Colonic mucosa (tissue), 4 donors: Measurements from ENCODE around the gene GSTCD. TPM values are rescaled to one million over a fixed set of nuclear protein-coding genes. Genes with fewer than 3 reads are reported as not detected.
"Not testable (repeated sequence)": the region's sequence is repeated elsewhere in the genome, so short reads cannot be mapped to it uniquely, and the experiment has no call there.

Source experiments
- DNase-seq: peaks from one replicate; pipeline ENCODE4 v3.0.0-alpha.2; 2020
- H3K27ac ChIP-seq: fragments of 200-600 bp; one replicate; pipeline ENCODE4 v1.8.0; 2021
- H3K27me3 ChIP-seq: fragments of 200-600 bp; one replicate; pipeline ENCODE4 v1.8.0; 2021
- H3K36me3 ChIP-seq: fragments of 200-600 bp; one replicate; pipeline ENCODE4 v1.8.0; 2021
- H3K4me1 ChIP-seq: fragments of 200-600 bp; one replicate; pipeline ENCODE4 v1.8.0; 2021; ENCODE audit warnings: mild to moderate bottlenecking
- H3K4me3 ChIP-seq: fragments of 200-600 bp; one replicate; pipeline ENCODE4 v1.8.0; 2021
- H3K9ac ChIP-seq, 2 donors: one replicate each; pipeline ENCODE4 v1.7.0; 2013; ENCODE audit warnings: control low read depth in 2 of 2, low read depth in 2 of 2, low read length in 2 of 2
- H3K9me3 ChIP-seq: fragments of 200-600 bp; one replicate; pipeline ENCODE4 v1.8.0; 2021
- CTCF ChIP-seq: fragments of 200-600 bp; IDR thresholded peaks from one replicate; pipeline ENCODE4 v1.8.0; 2022; ENCODE audit warnings: antibody characterized with exemption, mild to moderate bottlenecking
- intact Hi-C: fragments of 100-400 bp; cut with DNase I; formaldehyde crosslinking; loops from one replicate; pipeline ENCODE4 v1.14.1; 2022
- total RNA-seq, 2 donors: library from RNA; stranded (reverse); fragmentation: NEBNext Ultra II Directional in 1 of 2; extraction: Animal tissue kit (Norgen Biotek cat#: 25700) in 1 of 2; gene quantifications; one replicate each; pipeline ENCODE4 v1.2.1, GENCODE V29; 2021
- donor health status: healthy.
- donor health status: DM: no; HTN: no; CAD: no.
- donor health status: DM: no; HTN: no; CAD: no.

GSTCD gene
- total RNA-seq, 2 donors from 2014 or later: 9.0 to 17.5 TPM

GRCh38 chr4:105840426-105841174 lies 132.0 kb downstream of the GSTCD start:
- DNase-seq: no peak
- intact Hi-C loops: no loop called here

GRCh38 chr4:105843941-105844340 lies 135.4 kb downstream of the GSTCD start:
- intact Hi-C loops: no loop called here
- Histone ChIP-seq H3K4me1 (no peaks in the 10 kb centered on the region), H3K4me3 (no peak overlapping the region), H3K36me3 (no peaks in the 10 kb centered on the region), H3K9ac (no peak overlapping the region), H3K27me3 (no peaks in the 10 kb centered on the region), H3K27ac (no peak overlapping the region), H3K9me3 (no peaks in the 10 kb centered on the region)
- TF ChIP-seq CTCF: no peak
- DNase-seq: no peak

More at GRCh38 chr4:105840426-105841174, 132.0 kb downstream of the GSTCD start:
- Histone ChIP-seq H3K36me3 (no peaks in the 10 kb centered on the region), H3K4me1 (no peaks in the 10 kb centered on the region), H3K9ac (no peak overlapping the region), H3K27me3 (no peaks in the 10 kb centered on the region), H3K4me3 (no peak overlapping the region), H3K27ac (no peak overlapping the region), H3K9me3 (no peaks in the 10 kb centered on the region)
- no peak for TF ChIP-seq CTCF

- no peak for DNase-seq
- no peaks in the 10 kb centered on the region for H3K27me3 ChIP-seq
- intact Hi-C loops: no loop called here
- H3K9me3 ChIP-seq: no peaks in the 10 kb centered on the region
- no peaks in the 10 kb centered on the region for H3K4me1 ChIP-seq
- no peak overlapping the region for H3K4me3 ChIP-seq
- TF ChIP-seq CTCF: no peak
- no peaks in the 10 kb centered on the region for H3K36me3 ChIP-seq
- no peak overlapping the region for H3K9ac ChIP-seq
- H3K27ac ChIP-seq: no peak overlapping the region
Observed at GRCh38 chr4:105845559-105845958, 137.0 kb downstream of the GSTCD start.

- H3K27me3 ChIP-seq, H3K4me1 ChIP-seq, H3K9me3 ChIP-seq, DNase-seq, H3K36me3 ChIP-seq, H3K27ac ChIP-seq, H3K4me3 ChIP-seq, H3K9ac ChIP-seq, intact Hi-C loops: not testable (repeated sequence)
Observed at GRCh38 chr4:105848359-105848758, 139.8 kb downstream of the GSTCD start.

GRCh38 chr4:105851196-105851595 lies 142.6 kb downstream of the GSTCD start:
- Histone ChIP-seq H3K9ac (no peak overlapping the region), H3K4me1 (no peaks in the 10 kb centered on the region), H3K27ac (no peak overlapping the region), H3K4me3 (no peak overlapping the region), H3K36me3 (no peaks in the 10 kb centered on the region), H3K9me3 (no peaks in the 10 kb centered on the region), H3K27me3 (no peaks in the 10 kb centered on the region)
- TF ChIP-seq CTCF: no peak
- intact Hi-C loops: no loop called here
- DNase-seq: no peak

- H3K36me3 ChIP-seq, intact Hi-C loops, H3K4me1 ChIP-seq, H3K27ac ChIP-seq, H3K9me3 ChIP-seq, H3K27me3 ChIP-seq, H3K4me3 ChIP-seq, H3K9ac ChIP-seq, DNase-seq: not testable (repeated sequence)
Observed at GRCh38 chr4:105852230-105852629, 143.6 kb downstream of the GSTCD start.
